Peyer's patch (tissue), 4 donors: ENCODE measurements around the gene TMEM163. TPM values are rescaled to one million over a fixed set of nuclear protein-coding genes. Genes with fewer than 3 reads are reported as not detected.

ENCODE experiments used
- DNase-seq, 3 donors: peaks; one replicate each; pipeline ENCODE4 v3.0.0-alpha.2; 2017 to 2019
- H3K27ac ChIP-seq, 4 donors: fragments of 200-600 bp; sonication (generic); one replicate each; pipeline ENCODE4 v1.5.1; 2016 to 2019
- H3K27me3 ChIP-seq, 2 donors: fragments of 200-600 bp; sonication (generic); one replicate each; pipeline ENCODE4 v1.5.1; 2019
- H3K36me3 ChIP-seq, 3 donors: fragments of 200-600 bp; sonication (generic); one replicate each; pipeline ENCODE4 v1.5.1; 2016 to 2019
- H3K4me1 ChIP-seq, 4 donors: fragments of 200-600 bp; sonication (generic); one replicate each; pipeline ENCODE4 v1.5.1; 2016 to 2019
- H3K4me3 ChIP-seq, 4 donors: fragments of 200-600 bp; sonication (generic); 1 replicate in 3 of 4; 2 replicates in 1 of 4; pipeline ENCODE4 v1.5.1; 2016 to 2019; ENCODE audit warnings: mild to moderate bottlenecking in 1 of 4
- H3K9me3 ChIP-seq, 4 donors: fragments of 200-600 bp; sonication (generic); one replicate each; pipeline ENCODE4 v1.5.1; 2016 to 2019; ENCODE audit warnings: mild to moderate bottlenecking in 1 of 4
- CTCF ChIP-seq, 6 experiments: fragments of 450-650 bp in 4 of 6; fragments of 200-600 bp in 2 of 6; sonication (generic) in 1 of 6; IDR thresholded peaks; one replicate each; pipeline ENCODE4 v1.5.1; 2017 to 2019; ENCODE audit warnings: antibody characterized with exemption in 6 of 6, mild to moderate bottlenecking in 3 of 6, moderate library complexity in 1 of 6
- POLR2A ChIP-seq, 2 donors: fragments of 450-650 bp; IDR thresholded peaks; one replicate each; pipeline ENCODE4 v1.5.1; 2017; ENCODE audit warnings: antibody characterized with exemption in 2 of 2, mild to moderate bottlenecking in 2 of 2, moderate library complexity in 2 of 2
- total RNA-seq, 4 donors: library from RNA; depleted of rRNA; stranded (reverse); fragments of >200 nt; gene quantifications; one replicate each; pipeline ENCODE4 v1.1.0, GENCODE V29; 2016

Gene TMEM163
- total RNA-seq, 4 donors from 2014 or later: 1.7 TPM; not detected in 3

- TF ChIP-seq CTCF (IDR thresholded peaks at IDR 0.05) (no peak), POLR2A (IDR thresholded peaks at IDR 0.05) (no peak)
- DNase-seq: no peak
- Histone ChIP-seq H3K9me3 (no peaks in the 10 kb centered on the region), H3K4me3 (no peak overlapping the region), H3K4me1 (no peaks in the 10 kb centered on the region), H3K27ac (no peak overlapping the region), H3K27me3 (no peaks in the 10 kb centered on the region), H3K36me3 (no peaks in the 10 kb centered on the region)
Observed at GRCh38 chr2:134502104-134502503, 216.7 kb downstream of the TMEM163 start.

GRCh38 chr2:134501476-134502091 lies 217.2 kb downstream of the TMEM163 start:
- Histone ChIP-seq H3K9me3 (no peaks in the 10 kb centered on the region), H3K27me3 (no peaks in the 10 kb centered on the region), H3K36me3 (no peaks in the 10 kb centered on the region), H3K4me1 (no peaks in the 10 kb centered on the region), H3K4me3 (no peak overlapping the region), H3K27ac (no peak overlapping the region)
- TF ChIP-seq POLR2A (IDR thresholded peaks at IDR 0.05) (no peak), CTCF (IDR thresholded peaks at IDR 0.05) (no peak)
- no peak for DNase-seq

GRCh38 chr2:134500211-134500935 lies 218.4 kb downstream of the TMEM163 start:
- DNase-seq: no peak
- H3K4me3 ChIP-seq: no peak overlapping the region

GRCh38 chr2:134499307-134499926 lies 219.4 kb downstream of the TMEM163 start:
- Histone ChIP-seq H3K27me3 (no peaks in the 10 kb centered on the region), H3K4me1 (no peaks in the 10 kb centered on the region), H3K9me3 (no peaks in the 10 kb centered on the region), H3K4me3 (no peak overlapping the region), H3K27ac (no peak overlapping the region), H3K36me3 (no peaks in the 10 kb centered on the region)
- DNase-seq: no peak
- TF ChIP-seq POLR2A (IDR thresholded peaks at IDR 0.05): no peak
- no peak for TF ChIP-seq CTCF (IDR thresholded peaks at IDR 0.05)

More at GRCh38 chr2:134500211-134500935, 218.4 kb downstream of the TMEM163 start:
- Histone ChIP-seq H3K4me1 (no peaks in the 10 kb centered on the region), H3K27ac (no peak overlapping the region), H3K36me3 (no peaks in the 10 kb centered on the region), H3K9me3 (no peaks in the 10 kb centered on the region), H3K27me3 (no peaks in the 10 kb centered on the region)
- TF ChIP-seq POLR2A (IDR thresholded peaks at IDR 0.05) (no peak), CTCF (IDR thresholded peaks at IDR 0.05) (no peak)

GRCh38 chr2:134498654-134499053 lies 220.1 kb downstream of the TMEM163 start:
- Histone ChIP-seq H3K27ac (no peak overlapping the region), H3K4me3 (no peak overlapping the region), H3K36me3 (no peaks in the 10 kb centered on the region), H3K9me3 (no peaks in the 10 kb centered on the region), H3K4me1 (no peaks in the 10 kb centered on the region), H3K27me3 (no peaks in the 10 kb centered on the region)
- TF ChIP-seq POLR2A (IDR thresholded peaks at IDR 0.05) (no peak), CTCF (IDR thresholded peaks at IDR 0.05) (no peak)
- DNase-seq: no peak
